ENCODE results near the gene TTC9.
"Not testable (repeated sequence)": the region's sequence is repeated elsewhere in the genome, so short reads cannot be mapped to it uniquely, and the experiment has no call there.

TTC9 gene

GRCh38 chr14:70671652-70672644, 30.2 kb downstream of the TTC9 start:
- DNase-seq (ENCODE audit: insufficient read length, low spot score) (no peak), FAIRE-seq (peak; percentile 91)

GRCh38 chr14:70677341-70677740, 35.6 kb downstream of the TTC9 start:
- FAIRE-seq, result peak; percentile 86

DNA sequence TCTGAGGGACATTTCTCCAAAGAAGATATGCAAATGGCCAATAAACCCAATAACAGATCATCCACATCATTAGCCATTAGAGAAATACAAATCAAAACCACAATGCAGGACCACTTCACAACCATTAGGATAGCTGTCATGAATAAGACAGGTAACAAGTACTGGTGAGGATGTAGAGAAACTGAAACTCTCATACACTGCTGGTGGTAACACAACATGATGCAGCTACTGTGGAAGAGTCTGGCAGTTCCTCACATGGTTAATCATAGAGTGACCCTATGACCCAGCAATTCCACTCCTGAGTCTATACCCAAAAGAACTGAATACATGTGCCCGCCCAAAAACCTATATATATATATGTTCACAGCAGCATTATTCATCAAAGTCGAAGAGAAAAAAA, 39.0 kb downstream of the TTC9 start:
- DNase-seq (ENCODE audit: insufficient read length, low spot score), result no peak
- FAIRE-seq, result peak; percentile 83

More at GRCh38 chr14:70677341-70677740, 35.6 kb downstream of the TTC9 start:
- no peak for DNase-seq (ENCODE audit: insufficient read length, low spot score)

DNA sequence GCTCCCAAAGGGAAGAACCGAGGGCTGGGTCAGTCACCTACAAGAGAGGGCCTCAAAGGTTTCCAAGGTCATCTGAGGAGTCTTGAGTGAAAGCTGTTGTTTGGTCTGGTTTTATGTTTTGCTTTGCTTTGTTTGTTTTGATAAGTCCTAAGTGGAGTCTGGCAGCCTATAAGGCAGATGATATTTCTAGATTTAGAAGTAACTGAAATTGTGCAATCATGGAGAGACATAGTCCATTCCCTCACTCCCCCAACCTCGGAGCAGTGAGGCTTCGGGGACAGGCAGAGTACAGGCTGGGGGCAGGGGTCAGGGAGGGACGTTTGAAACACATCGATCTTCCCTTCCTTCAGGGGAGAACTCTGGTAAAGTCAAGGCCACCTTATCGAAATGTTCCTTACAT, 42.3 kb downstream of the TTC9 start:
- DNase-seq (ENCODE audit: insufficient read length, low spot score) (no peak), FAIRE-seq (no peak)

DNA sequence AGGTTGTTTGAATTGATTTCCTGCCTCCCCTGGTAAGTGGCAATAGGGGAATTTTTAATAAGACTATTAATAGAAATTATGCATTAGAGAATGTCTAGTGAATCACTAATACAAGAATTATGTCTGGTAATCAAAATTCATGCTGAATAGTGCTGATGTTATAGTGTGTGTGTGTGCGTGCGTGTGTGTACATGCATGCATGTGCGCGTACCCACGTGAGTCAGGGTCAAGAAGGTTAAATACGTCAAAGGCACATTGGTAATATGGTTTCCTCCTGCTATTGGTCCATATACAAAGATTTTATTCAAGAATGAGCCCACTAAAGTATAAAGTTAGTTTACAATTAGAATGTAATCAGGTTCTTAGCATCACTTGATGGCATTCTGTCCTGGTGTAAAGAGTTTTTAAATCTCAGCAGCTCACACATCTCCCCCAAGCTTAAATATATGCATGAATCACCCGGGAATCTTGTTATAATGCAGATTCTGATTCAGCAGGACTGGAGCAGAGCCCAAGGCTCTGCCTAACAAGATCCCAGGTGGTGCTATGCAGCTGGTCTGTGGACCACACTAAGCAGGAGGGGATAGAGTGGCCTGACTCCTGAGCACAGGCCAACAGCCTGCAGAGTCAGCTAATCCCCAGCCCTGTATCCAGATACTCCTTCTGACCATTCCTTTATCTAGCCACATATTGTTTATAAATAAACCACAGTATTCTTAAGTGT, 43.9 kb downstream of the TTC9 start:
- DNase-seq (ENCODE audit: insufficient read length, low spot score) (no peak), FAIRE-seq (peak; percentile 51)

- no peak for DNase-seq (ENCODE audit: insufficient read length, low spot score)
- FAIRE-seq, result peak; percentile 74
Observed at GRCh38 chr14:70692210-70692609, 50.5 kb downstream of the TTC9 start.

DNA sequence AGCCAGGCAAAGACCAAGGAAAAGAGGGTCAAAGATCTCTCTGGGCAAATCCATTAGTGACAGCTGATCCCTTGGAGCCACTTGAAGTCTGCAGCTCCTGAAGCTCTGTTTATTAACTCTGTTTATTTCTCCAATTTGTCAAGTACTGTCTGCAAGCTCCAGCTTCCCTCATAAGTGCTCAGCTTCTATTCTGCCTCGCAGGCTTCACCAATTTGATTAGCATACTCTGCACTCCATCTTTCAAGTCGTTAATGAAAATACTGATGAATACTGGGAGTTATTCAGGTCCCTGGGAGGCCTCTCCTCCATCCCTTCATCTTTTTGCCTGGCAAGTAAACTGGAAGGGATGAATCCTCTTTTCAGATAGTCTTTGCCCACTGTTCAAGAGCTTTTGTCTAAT, 54.3 kb downstream of the TTC9 start:
- FAIRE-seq (no peak), DNase-seq (ENCODE audit: insufficient read length, low spot score) (no peak)

DNA sequence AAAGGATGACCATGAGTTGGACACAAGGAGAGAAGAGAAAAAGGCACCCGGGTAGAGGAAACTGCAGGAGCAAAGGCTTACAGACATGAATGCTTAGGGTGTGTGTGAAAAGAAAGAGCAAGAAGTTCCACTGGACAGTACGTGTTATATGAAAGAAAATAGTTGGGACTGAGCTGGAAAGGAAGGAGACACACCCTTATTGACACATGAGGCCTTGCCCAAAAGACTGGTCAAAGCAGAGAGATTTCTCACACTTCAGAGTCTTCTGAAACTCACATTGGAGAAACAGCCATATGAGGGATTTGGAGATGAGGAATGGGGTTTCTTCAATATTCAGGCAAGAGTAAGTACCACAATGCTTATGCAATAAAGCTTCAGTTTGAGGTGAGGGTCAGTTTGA, 56.0 kb downstream of the TTC9 start:
- DNase-seq (ENCODE audit: insufficient read length, low spot score) (no peak), FAIRE-seq (peak; percentile 9)

DNA sequence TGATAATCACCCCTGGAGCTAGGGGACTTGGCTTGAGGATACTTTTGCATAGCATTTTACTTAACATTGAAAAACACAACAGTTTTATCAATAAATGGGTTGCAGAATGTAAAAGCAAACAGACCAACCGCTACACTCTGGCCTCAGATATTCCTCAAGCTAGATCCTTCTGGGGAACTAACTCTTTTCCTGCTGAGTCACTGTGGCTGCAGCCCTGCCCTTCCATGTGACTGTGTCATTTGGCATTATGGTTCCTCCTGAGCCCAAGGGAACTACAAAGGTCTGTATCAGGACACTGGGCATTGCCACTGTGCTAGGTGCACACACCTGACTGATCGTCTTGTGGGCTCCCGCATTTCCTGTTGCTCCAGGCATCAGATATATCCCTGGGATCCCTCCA, 56.6 kb downstream of the TTC9 start:
- DNase-seq (ENCODE audit: insufficient read length, low spot score) (no peak), FAIRE-seq (peak; percentile 88)

DNA sequence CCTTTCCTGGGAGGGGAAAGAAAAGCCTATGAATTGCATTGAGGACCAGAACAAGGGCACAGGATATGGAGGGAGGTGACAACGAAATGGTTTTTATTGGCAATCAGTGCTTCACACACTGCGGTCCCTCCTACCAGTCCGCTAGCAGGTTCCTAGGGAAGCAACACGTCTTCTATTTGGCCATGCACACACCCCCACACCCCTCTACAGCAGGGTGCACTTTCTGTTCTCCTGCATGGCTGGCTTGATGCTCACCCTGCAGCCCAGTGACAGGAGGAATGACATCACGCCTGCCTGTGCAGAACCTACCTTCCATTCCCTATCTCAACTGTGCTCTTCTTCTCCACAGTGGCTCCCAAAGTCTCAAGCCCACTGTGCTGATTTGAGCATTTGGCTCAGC, 57.9 kb downstream of the TTC9 start:
- FAIRE-seq (peak; percentile 74), DNase-seq (ENCODE audit: insufficient read length, low spot score) (no peak)

GRCh38 chr14:70700955-70701585, 59.4 kb downstream of the TTC9 start:
- no peak for DNase-seq (ENCODE audit: insufficient read length, low spot score)
- FAIRE-seq, result peak; percentile 16

DNA sequence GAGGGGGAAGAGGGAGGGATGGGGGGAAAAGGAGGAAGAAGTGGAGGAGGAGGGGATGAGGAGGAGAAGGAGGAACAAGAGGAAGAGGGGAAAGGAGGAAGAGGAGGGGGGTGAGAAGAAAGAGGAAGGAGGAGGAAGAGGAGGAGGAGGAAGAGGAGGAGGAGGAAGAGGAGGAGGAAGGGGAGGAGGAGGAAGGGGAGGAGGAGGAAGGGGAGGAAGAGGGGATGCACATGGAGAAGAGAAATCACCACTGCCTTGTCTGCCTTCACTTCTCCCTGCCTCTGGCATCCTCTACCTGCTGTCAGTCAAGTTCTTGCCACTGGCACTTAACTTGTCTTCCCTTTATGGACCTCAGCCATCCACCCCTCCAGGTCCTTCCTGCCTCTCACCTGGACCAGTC, 59.9 kb downstream of the TTC9 start:
- FAIRE-seq, result no peak

GRCh38 chr14:70702161-70702560, 60.4 kb downstream of the TTC9 start:
- no peak for FAIRE-seq
- no peak for DNase-seq (ENCODE audit: insufficient read length, low spot score)

More for the DNA sequence above, 59.9 kb downstream of the TTC9 start:
- DNase-seq (ENCODE audit: insufficient read length, low spot score), result no peak

- not testable (repeated sequence) for DNase-seq (ENCODE audit: insufficient read length, low spot score); FAIRE-seq
Observed at GRCh38 chr14:70703621-70704168, 62.0 kb downstream of the TTC9 start.

DNA sequence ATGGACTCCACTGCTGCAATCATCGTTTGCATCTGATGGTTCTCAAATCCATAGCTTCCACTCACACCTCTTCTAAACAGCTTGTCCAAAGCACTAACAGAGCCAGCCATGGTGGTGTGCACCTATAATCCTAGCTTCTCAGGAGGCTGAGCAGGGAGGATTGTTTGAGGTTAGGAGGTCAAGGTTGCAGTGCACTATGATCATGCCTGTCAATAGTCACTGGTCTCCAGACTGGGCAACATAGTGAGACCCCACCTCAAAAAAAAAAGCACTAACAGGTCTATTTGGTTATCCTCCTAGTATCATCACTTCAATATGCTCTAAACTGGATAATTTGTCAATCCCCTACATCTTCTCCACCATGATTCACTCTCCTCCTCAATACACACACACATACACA, 63.2 kb downstream of the TTC9 start:
- FAIRE-seq, result no peak
- DNase-seq (ENCODE audit: insufficient read length, low spot score), result no peak

- DNase-seq (ENCODE audit: insufficient read length, low spot score) (no peak), FAIRE-seq (peak; percentile 74)
Observed at GRCh38 chr14:70706177-70706576, 64.5 kb downstream of the TTC9 start.

- peak; percentile 75 for DNase-seq (ENCODE audit: insufficient read length, low spot score)
- peak; percentile 96 for FAIRE-seq
Observed at GRCh38 chr14:70707138-70708038, 65.7 kb downstream of the TTC9 start.

DNA sequence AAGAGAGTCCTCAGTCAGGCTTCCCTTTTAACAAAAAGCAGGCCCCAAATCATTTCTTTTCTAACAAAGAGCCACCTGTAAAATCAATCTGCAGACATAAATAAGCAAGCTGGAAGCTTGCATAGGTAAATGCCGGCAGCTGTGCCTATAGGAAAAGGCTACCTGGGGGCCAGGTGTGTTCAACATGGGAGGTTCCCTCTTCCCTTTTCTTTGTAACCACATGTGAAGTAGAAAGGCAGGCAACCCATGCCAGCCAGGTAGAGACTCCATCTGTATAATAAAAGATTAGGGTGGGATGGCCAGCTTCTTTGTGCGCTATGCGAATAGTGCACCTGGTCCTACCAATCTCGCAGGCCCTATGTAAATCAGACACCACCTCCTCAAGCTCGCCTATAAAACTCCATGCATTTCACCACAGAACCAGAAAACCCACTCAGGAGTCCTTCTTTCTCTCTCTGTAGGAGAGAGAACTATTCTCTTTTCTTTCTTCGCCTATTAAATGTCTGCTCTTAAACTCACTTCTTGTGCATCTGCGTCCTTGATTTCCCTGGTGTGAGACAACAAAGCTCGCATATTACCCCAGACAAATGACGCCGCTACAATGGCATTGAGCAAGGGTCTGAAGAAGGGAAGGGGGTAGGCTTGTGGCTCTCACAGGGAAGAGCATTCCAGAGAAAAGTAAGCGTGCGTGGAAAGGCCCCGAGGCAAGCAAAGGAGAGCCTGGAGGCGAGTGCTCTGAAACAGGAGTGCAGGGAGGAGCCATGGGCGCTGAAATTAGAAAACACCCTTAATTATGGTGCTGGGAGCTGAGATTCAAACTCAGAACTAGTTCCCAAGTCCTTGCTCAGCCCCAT, 67.2 kb downstream of the TTC9 start:
- DNase-seq (ENCODE audit: insufficient read length, low spot score) (no peak), FAIRE-seq (no peak)
